Transverse colon (tissue), 4 donors: ENCODE measurements around the gene CEPT1. TPM values are rescaled to one million over a fixed set of nuclear protein-coding genes. Genes with fewer than 3 reads are reported as not detected.

Source experiments
- DNase-seq: peaks from one replicate; pipeline ENCODE4 v3.0.0-alpha.2; 2019
- H3K27ac ChIP-seq, 4 donors: fragments of 200-600 bp; sonication (generic); 2 replicates each; pipeline ENCODE4 v1.5.1; 2016 to 2018; ENCODE audit warnings: inconsistent platforms in 4 of 4
- H3K27me3 ChIP-seq: fragments of 200-600 bp; sonication (generic); 2 replicates; pipeline ENCODE4 v1.5.1; 2017; ENCODE audit warnings: inconsistent platforms
- H3K36me3 ChIP-seq, 4 donors: fragments of 200-600 bp; sonication (generic); 2 replicates each; pipeline ENCODE4 v1.5.1; 2017 to 2019; ENCODE audit warnings: inconsistent platforms in 4 of 4
- H3K4me1 ChIP-seq, 4 donors: fragments of 200-600 bp; sonication (generic); 2 replicates each; pipeline ENCODE4 v1.5.1; 2017 to 2020; ENCODE audit warnings: inconsistent platforms in 4 of 4
- H3K4me3 ChIP-seq, 4 donors: fragments of 200-600 bp; sonication (generic); 1 replicate in 1 of 4; 2 replicates in 3 of 4; pipeline versions ENCODE4 v1.5.1 to v1.6.1; 2017 to 2019; ENCODE audit warnings: inconsistent platforms in 4 of 4
- H3K9me3 ChIP-seq, 2 donors: fragments of 200-600 bp; sonication (generic); 2 replicates each; pipeline ENCODE4 v1.5.1; 2017 to 2019; ENCODE audit warnings: inconsistent platforms in 2 of 2
- EP300 ChIP-seq: sonication (generic); formaldehyde crosslinking; IDR thresholded peaks from one replicate; pipeline ENCODE4 v1.6.1; 2017; ENCODE audit warnings: antibody characterized with exemption, low read depth
- POLR2A ChIP-seq: fragments of 450-650 bp; IDR thresholded peaks from one replicate; pipeline ENCODE4 v1.6.1; 2016; ENCODE audit warnings: antibody characterized with exemption, mild to moderate bottlenecking, moderate library complexity
- POLR2AphosphoS5 ChIP-seq, 3 donors: sonication (generic); formaldehyde crosslinking; IDR thresholded peaks; one replicate each; pipeline ENCODE4 v1.6.1; 2016; ENCODE audit warnings: antibody characterized with exemption in 3 of 3
- WGBS, 2 donors: methylation state at CpG; one replicate each; pipeline ENCODE4 v1.1.5; 2018; ENCODE audit warnings: low coverage in 1 of 2; 5-methylcytosine and 5-hydroxymethylcytosine counted together
- in situ Hi-C, 4 donors: fragments of 200-750 bp; cut with MboI; loops; one replicate each; pipeline versions ENCODE4 v1.15.0 to v1.15.1; 2017; ENCODE audit warnings: low sequenced_read_pairs in 3 of 4, low pct_ligation_motif_present in 1 of 4, low pct_unique_long_range_greater_than_20kb in 1 of 4
- intact Hi-C: fragments of 100-400 bp; cut with DNase I; formaldehyde crosslinking; loops from one replicate; pipeline ENCODE4 v1.15.1; 2023; ENCODE audit warnings: low total_unique reads
- total RNA-seq, 4 donors: library from RNA; depleted of rRNA; stranded (reverse); fragments of >200 nt; gene quantifications; one replicate each; pipeline ENCODE4 v1.1.0, GENCODE V29; 2016
- TF ChIP-seq, protein P1 (sequence below), 5 experiments: fragments of 200-600 bp in 3 of 5; fragments of 450-650 bp in 2 of 5; sonication (generic) in 3 of 5; IDR thresholded peaks; 1 replicate in 2 of 5; 2 replicates in 3 of 5; pipeline ENCODE4 v1.5.1; 2016 to 2017; ENCODE audit warnings: antibody characterized with exemption in 5 of 5, inconsistent platforms in 3 of 5, mild to moderate bottlenecking in 2 of 5, moderate library complexity in 1 of 5

The CEPT1 gene
- total RNA-seq, 4 donors from 2014 or later: 11.2 to 55.6 (median 26.9) TPM

DNA sequence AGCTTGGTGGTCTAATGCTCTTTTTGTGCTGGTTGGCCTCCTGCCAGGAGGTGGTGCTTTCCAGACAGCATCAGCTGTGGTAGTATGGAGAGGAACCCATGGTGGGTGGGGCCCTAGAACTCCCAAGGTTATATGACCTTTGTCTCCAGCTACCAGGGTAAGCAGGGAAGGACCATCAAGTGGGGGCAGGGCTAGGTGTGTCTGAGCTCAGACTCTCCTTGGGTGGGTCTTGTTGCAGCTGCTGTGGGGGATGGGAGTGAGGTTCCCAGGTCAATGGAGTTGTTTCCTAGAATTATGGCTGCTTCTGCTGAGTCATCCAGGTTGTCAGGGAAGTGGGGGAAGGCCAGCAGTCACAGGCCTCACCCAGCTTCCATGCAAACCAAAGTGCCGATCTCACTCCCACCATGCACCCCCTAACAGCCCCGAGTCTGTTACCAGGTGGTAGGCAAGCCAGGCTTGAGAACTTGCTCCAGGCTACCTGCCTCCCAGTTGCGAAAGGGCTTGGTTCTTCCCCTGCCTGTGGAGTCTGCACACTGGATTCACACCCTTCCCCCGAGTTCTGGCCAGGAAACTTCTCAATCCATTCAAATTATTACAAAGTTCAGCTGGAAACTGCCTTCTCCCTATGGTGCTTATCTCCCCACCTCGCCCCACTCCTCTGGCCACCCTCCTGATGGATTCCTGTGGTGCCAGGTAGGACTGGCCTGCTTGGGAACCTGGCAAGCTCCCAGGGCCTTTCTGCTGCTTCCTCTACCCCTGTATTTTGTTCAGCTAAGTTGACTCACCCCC is 38.0 kb upstream of the CEPT1 start:
- intact Hi-C loops: no loop called here
- no peaks in the 10 kb centered on the region for H3K27me3 ChIP-seq
- no peaks in the 10 kb centered on the region for H3K9me3 ChIP-seq
- in situ Hi-C loops: no loop called here
- no peak for TF ChIP-seq POLR2A
- TF ChIP-seq POLR2AphosphoS5 (IDR thresholded peaks at IDR 0.05): no peak
- DNase-seq: peak; percentile 56
- H3K27ac ChIP-seq: peak overlapping the region in 2 of 4 donors; percentile 6 to 21
- 58 to 77% methylated on average over 3 to 5 of the region's 5 CpGs for WGBS, 2 donors
- H3K36me3 ChIP-seq: no peaks in the 10 kb centered on the region
- H3K4me3 ChIP-seq: no peak overlapping the region
- H3K4me1 ChIP-seq: no peaks in the 10 kb centered on the region

DNA sequence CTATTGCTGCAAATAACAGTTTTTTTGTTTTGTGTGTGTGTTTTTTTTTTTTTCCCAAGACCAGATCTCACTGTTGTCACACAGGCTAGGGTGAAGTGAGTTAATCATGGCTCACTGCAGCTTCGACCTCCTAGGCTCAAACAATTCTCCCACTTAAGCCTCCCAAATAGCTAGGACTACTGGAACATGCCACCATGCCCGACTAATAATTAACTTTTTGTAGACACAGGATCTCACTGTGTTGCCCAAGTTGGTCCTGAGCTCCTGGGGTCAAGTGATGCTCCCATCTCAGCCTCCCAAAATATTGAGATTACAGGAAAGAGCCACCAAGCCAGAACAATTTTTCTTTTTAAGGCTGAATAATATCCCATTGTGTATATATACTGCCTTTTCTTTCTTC is 35.0 kb upstream of the CEPT1 start:
- in situ Hi-C loops: no loop called here
- no peak for DNase-seq
- Histone ChIP-seq H3K27ac (no peak overlapping the region), H3K4me3 (no peak overlapping the region), H3K36me3 (no peaks in the 10 kb centered on the region), H3K9me3 (peaks cover 15 to 18% of the 10 kb centered on the region in 2 donors), H3K4me1 (no peaks in the 10 kb centered on the region), H3K27me3 (no peaks in the 10 kb centered on the region)
- TF ChIP-seq EP300 (no peak), POLR2A (no peak), POLR2AphosphoS5 (IDR thresholded peaks at IDR 0.05) (no peak)
- TF ChIP-seq, protein P1, sequence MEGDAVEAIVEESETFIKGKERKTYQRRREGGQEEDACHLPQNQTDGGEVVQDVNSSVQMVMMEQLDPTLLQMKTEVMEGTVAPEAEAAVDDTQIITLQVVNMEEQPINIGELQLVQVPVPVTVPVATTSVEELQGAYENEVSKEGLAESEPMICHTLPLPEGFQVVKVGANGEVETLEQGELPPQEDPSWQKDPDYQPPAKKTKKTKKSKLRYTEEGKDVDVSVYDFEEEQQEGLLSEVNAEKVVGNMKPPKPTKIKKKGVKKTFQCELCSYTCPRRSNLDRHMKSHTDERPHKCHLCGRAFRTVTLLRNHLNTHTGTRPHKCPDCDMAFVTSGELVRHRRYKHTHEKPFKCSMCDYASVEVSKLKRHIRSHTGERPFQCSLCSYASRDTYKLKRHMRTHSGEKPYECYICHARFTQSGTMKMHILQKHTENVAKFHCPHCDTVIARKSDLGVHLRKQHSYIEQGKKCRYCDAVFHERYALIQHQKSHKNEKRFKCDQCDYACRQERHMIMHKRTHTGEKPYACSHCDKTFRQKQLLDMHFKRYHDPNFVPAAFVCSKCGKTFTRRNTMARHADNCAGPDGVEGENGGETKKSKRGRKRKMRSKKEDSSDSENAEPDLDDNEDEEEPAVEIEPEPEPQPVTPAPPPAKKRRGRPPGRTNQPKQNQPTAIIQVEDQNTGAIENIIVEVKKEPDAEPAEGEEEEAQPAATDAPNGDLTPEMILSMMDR (IDR thresholded peaks at IDR 0.05): no peak
- intact Hi-C loops: no loop called here
- 65 to 76% methylated on average over 2 of the region's 2 CpGs for WGBS, 2 donors

DNA sequence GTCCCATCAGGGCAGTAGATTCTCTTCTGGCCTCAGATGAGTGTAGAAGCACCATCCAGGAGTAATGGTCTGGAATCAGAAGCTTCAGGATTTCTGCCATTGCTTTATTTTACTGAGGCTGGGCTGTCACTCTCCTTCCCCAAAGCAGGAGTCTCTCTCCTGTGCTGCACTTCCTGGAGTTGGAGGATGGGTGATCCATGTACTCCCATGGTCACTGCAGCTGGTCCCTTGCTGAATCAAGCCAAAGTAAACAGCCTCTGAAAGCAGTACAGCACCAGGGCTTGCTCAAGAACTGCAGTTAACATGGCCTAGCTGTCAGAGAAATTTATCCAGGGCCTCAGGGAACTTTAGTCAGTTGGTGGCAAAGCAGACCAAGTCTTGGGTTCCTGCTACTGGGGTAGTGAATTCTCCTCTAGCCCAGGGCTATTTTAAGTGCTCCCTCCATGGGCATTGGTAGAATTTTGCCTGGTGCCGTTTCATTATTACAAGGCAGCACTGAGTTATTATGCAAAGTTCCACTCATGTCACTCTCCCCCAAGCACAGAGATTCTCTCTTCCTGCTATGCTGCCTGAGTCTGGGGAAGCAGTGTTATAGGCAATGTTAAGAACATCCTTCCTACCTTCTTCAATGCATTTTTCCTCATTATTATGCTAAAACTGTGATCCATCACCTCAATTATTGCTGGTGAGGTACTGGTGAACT is 29.7 kb upstream of the CEPT1 start:
- Histone ChIP-seq H3K36me3 (no peaks in the 10 kb centered on the region), H3K4me1 (no peaks in the 10 kb centered on the region), H3K27me3 (no peaks in the 10 kb centered on the region), H3K27ac (no peak overlapping the region), H3K4me3 (no peak overlapping the region), H3K9me3 (peaks cover 15 to 18% of the 10 kb centered on the region in 2 donors)
- 76% methylated on average over 1 of the region's 1 CpG; no CpG with 5 or more reads in 1 of the 2 donors for WGBS, 2 donors
- DNase-seq: no peak
- TF ChIP-seq, protein P1 (IDR thresholded peaks at IDR 0.05): no peak
- TF ChIP-seq EP300: no peak
- no peak for TF ChIP-seq POLR2A
- no peak for TF ChIP-seq POLR2AphosphoS5 (IDR thresholded peaks at IDR 0.05)
- in situ Hi-C loops: no loop called here
- intact Hi-C loops: no loop called here

DNA sequence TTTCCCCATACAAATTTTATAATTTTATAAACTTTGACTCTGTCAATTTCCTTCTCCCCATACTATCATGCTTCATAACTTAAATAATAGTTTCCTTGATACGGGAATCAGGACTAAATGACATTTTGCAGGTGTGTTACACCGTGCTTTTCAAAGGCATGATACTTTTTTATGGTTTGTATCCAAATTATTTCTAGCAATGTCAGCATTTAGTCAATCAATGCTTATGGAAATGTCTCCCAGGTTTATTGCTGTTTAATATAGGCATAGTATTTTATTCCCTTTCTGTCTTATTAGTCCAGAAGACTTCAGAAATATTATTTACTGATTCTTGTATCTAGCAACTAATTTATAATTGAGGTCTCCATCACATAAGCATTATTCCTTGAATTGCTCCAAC is 23.5 kb upstream of the CEPT1 start:
- Histone ChIP-seq H3K36me3 (peaks cover 0 to 38% (median 12%) of the 10 kb centered on the region in 4 donors), H3K9me3 (no peaks in the 10 kb centered on the region), H3K27ac (no peak overlapping the region), H3K4me3 (no peak overlapping the region), H3K27me3 (no peaks in the 10 kb centered on the region), H3K4me1 (no peaks in the 10 kb centered on the region)
- in situ Hi-C loops: no loop called here
- intact Hi-C loops: no loop called here
- WGBS, 2 donors: 94 to 95% methylated on average over 2 of the region's 2 CpGs
- TF ChIP-seq EP300 (no peak), POLR2A (no peak), POLR2AphosphoS5 (IDR thresholded peaks at IDR 0.05) (no peak)
- TF ChIP-seq, protein P1 (IDR thresholded peaks at IDR 0.05): no peak
- no peak for DNase-seq
